HG02571 (cell line): ENCODE measurements around the gene SLC9A2.

Source experiments
- ATAC-seq: cut with Tn5 transposase; IDR thresholded peaks from one replicate; pipeline ENCODE4 v1.9.1; 2021; ENCODE audit warnings: mild to moderate bottlenecking, moderate library complexity; ENCODE audit not compliant: unreplicated experiment

SLC9A2 gene

GRCh38 chr2:102669401-102669800 is 50.0 kb downstream of the SLC9A2 start:
- ATAC-seq: no peak

DNA sequence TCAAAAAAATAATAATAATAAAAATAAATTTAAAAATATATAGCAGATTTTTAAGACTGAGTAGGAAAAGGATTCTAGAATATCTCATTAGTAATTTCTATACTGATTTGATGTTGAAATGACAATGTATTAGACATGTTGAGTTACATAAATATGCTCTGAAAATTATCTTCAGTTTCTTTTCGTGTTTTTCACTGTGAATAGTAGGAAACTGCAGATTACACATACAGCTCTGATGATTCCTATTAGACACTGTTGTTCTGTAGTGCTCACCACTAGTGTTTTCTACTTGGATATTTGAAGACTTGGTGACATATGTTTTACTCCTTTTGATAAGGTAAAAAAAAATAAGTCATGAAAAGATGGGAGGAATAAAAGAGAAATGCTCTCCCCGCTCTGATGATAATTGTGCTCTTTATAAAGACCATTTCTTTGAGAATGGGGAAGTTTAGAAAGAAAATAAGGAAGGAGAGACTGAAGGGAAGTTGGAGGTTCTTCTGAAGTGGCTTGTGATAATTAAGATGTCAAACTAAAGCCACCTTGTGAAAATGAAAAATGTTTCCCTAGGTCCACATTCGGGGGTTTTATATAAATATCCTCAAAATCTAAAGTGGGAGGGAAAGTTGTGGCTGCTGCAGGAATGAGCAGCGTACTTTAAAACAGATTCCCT is 52.9 kb downstream of the SLC9A2 start:
- no peak for ATAC-seq

- no peak for ATAC-seq
These were observed 55.0 kb downstream of the SLC9A2 start for GRCh38 chr2:102674370-102674769.

GRCh38 chr2:102674836-102675235 is 55.5 kb downstream of the SLC9A2 start:
- ATAC-seq: no peak

DNA sequence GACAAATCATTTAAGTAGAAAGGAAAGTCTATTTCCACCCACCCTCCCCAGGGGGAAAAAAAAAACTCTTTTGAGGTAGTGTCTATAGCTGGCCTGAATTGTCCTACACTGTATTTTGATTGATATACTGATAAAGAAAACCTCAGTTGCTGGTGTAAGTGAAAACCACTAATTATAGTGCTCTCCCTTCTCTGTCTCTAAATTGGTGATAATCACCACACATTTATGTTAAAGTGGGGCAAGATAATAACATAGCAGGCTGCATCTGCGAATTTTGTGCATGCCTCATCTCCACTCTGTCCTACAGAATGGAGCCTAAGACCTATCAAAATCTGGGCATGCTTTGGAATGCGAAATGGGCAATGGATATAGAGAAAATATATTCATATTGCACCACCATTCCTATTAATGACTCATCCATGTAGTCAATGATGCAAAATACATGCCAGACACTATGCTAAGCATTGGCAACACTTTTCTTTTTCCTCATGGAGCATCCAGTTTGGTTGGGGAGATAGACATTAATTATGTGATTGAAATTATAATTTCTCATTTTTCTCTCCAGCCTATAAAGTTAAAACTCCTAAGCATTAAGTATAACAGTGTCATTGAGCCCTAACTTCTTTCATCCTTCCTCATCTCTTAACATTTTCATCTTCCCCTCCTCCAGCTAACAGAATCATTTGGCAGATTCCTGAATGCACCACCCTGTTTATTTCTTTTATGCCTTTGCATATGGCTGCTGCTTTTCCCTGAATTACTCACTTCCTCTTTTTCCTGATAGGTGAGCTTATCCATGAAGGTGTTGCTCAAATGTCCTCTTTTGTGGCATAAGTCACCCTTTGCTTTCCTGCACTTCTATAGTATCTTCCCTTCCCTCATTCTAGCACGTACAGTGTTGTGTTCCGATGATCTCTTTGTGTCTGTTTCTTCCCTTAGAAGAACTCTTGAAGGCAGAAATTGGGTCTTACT is 58.2 kb downstream of the SLC9A2 start:
- ATAC-seq: no peak

GRCh38 chr2:102678442-102678841 is 59.1 kb downstream of the SLC9A2 start:
- ATAC-seq: no peak

- no peak for ATAC-seq
These were observed 67.4 kb downstream of the SLC9A2 start for GRCh38 chr2:102686479-102687439.

GRCh38 chr2:102690012-102690411 is 70.7 kb downstream of the SLC9A2 start:
- ATAC-seq: no peak

DNA sequence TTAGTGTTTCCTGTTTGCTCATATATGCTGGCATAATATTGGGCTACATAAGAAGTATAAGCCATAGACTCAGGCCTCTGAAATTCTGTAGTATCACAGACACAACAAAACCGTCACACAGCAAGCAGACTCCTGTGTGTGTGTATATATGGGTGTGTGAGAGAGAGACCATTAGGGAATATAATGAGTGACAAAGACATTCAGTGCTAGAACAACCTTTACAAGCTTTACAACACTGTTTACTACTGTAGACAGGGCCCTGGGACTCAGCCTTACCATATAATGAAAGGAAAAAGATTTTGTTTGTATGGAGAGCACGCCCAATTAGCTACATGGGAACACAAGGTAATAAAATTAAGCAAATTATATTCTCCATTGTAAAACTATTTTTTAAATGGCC is 77.1 kb downstream of the SLC9A2 start:
- no peak for ATAC-seq

- ATAC-seq: no peak
These were observed 79.2 kb downstream of the SLC9A2 start for GRCh38 chr2:102698369-102699111.

GRCh38 chr2:102703305-102703704 is 84.0 kb downstream of the SLC9A2 start:
- ATAC-seq: no peak

- no peak for ATAC-seq
These were observed 84.4 kb downstream of the SLC9A2 start for GRCh38 chr2:102703748-102704147.

GRCh38 chr2:102704531-102704930 is 85.2 kb downstream of the SLC9A2 start:
- ATAC-seq: no peak

DNA sequence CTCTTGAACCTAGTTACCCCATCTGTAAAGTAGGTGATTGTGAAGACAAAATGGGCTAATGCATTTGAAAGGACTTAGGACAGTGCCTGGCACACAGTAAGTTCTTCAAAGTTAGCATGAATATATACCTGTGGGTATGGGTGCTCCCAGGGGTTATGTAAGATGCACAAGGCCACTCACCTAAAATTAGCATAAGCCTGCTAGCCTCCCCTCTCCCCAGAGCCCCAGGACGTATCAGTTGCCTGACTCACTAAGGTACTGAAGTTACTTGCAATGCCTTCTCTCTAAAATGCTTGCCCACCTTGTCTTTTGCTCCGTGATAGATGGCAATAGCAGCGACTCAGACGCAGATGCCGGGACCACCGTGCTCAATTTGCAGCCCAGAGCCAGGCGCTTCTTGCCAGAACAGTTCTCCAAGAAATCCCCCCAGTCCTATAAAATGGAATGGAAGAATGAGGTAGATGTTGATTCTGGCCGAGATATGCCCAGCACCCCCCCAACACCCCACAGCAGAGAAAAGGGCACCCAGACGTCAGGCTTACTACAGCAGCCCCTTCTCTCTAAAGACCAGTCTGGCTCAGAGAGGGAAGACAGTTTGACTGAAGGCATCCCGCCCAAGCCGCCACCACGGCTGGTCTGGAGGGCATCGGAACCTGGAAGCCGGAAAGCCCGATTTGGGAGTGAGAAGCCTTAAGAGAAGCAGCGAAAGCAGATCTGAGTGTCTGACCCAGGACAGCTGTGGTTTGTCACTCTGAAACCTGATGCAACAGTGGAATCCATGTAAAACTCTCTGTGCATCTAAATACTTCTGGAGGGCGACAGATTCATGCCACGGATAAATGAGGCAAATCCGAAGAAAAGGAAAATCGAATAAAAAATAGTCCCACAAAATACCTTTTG is 88.7 kb downstream of the SLC9A2 start:
- ATAC-seq: no peak

DNA sequence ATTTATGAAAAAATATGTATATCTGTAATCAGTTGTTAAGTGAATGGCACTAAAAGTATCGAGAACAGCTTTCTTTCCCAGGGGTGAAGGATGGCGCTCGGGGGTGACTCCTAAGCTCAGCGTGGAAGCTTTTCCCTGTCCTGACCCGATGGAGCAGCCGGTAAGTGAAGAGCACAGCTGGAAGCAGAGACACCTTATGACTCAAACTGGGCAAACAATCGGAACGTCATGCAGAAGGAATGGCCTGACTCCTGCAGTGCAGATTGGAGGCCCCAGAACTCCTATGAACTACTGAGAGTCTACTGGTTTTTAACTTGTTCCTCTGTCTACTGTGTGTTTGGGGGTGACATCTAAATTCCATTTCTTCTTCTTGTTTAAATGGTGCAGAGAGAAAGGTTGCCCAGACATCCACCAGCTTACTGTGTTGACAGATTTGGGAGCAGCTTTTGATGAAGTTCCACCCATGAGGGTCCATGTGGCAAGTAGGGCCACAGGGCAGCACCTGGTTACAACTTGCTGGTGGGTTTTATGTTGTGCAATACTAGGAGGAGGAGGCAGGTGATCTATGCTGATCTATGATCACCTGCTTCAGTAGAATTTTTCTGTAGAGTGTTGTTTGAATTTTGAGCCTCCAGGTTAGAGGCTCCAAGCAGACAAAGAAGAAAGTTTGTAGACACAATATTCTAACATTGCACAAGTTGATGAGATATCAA is 89.7 kb downstream of the SLC9A2 start:
- no peak for ATAC-seq

- ATAC-seq: no peak
These were observed 98.1 kb downstream of the SLC9A2 start for GRCh38 chr2:102717308-102718018.

DNA sequence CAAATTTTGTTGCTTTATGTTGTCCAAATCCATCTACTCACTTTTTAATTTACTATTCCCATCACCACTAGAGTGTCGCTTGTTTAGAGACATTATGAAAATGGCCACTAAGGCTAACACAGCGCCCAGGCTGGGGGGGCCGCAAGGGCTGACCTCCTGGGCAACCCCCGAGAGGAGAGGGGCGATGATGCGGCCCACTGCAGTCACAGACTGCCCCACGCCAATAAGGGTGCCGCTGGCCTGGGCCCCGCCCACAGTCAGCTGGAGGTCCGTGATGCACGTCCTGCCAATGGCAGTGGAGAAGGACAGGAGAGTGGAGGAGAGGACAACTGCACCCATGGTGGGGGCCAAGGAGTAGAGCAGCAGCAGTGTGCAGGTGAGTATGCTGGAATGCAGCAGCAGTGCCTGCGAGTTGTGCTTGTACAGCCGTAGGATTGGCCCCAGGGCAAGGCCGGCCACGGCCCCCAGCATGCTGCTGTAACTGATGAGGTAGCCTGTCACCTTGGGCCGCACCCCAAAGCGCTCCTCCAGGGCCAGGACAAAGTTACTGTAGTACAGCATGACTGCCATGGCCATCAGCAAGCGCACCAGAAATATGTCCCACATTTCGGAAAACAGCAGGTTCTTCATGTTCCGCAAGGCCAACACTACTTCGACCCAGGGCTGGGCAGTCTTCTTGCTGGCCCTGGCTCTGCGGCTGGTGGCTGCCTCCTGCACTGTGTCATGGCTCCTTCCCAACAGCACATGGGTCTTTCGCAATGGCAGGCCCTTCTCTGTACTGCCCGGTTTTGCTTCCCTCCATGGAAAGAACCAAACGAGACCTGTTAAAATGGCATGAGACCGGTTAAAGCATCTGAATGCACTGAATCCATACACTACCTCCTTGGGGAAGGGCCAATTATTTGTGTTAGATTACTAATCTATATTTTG is 99.3 kb downstream of the SLC9A2 start:
- no peak for ATAC-seq
